ENCODE data around the gene RAD51B.

The RAD51B gene

DNA sequence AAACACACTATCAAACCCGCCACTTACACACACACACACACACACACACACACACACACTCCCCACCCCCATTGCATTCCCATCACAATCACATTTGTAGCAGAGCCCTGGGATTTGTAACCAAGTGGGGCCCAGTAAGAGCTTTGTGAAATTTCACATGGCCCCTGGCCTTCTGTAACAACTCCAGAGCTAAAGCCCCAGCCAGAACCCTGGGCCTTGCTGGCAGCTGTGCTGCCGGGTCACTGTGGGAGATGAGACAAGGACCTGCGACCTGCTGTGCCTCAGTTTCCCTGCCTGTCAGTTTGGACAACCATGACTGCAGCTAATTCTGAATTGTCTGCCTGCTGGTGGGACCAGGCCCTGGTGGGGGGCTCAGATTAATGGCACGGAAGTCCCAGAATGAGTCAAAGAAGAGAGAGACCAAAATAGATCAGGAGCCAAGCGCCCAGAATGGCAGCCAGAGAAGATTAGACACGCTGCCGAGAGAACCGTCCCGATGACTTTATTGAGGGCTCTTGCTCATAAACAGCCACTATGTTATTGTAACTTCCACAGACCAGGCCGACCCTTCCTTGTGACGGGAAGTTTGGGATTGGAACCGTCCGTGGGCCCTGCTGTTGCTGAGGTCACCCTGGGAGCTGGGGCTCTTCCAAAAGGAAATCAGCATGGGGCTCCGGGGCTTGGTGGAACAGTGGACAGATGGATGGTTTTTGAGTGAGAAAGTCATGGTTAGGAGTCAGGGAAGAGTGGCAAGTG lies 850.2 kb downstream of the RAD51B start:
- DNase-seq, result no peak

DNA sequence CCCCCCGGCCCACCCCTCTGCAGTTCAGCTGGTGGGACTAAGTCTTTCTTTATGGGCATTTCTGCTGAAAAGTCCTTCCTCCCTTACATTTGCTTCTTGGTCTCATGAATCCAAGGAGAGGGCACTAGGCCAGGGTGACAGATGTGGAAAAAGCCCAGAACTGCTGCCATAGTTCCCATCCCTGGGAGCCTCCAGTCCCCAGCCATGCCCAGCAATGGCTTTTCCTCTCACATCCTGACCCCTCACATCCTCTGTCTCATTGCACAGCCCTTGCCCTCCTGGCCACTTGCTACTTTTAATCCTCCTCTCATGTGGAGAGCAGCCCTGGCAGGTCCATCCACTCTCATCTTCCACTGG lies 850.8 kb downstream of the RAD51B start:
- no peak for DNase-seq

DNA sequence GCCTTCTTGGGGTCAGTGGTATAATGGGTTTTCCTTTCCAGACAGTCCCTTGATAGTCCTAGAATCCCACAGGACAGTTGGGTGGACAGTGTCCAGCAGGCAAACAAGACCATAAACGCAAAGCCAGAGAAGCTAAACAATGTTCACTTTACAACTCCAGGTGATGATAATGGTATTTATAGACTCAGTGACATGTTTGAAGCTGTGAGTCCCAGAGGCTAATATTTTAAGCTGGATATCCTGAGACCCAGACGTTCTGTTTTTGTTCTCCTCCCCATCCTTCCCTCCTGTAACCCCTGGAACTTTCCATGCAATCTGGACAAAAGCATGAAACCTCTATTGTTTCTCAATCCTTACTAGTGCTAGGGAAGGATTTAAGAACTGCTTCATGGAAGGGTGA lies 852.3 kb downstream of the RAD51B start:
- DNase-seq, result no peak

DNA sequence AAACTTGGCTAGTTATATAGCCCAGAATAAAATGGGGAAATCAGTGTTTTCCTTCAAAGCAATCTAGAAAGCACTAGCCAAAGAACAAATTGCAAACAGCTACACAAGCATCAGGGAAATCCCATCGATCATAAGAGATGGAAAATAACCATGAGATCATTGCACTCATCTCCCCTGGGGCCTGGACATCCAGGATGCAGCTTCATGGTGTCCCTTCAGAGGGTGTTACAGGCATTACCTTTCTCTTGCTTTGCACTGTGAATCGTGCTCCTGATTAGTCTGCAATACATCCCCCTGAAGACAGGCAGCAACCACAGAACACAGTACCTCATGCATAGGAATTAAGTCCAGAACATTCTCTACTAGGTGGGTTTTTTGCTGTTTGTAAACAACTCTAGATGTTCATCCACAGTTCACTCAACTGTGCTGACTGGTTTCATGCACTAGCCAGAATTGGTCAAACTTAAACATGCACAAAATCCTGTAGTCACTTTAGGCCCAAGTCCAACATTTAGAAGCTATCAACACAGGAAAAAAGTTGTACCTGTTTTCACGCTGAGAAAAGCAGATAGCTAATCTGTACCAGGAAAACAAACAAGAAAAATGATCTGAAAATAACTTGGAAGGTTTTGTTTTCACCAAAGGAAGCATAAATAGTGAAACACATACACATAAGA lies 853.2 kb downstream of the RAD51B start:
- DNase-seq, result no peak

DNA sequence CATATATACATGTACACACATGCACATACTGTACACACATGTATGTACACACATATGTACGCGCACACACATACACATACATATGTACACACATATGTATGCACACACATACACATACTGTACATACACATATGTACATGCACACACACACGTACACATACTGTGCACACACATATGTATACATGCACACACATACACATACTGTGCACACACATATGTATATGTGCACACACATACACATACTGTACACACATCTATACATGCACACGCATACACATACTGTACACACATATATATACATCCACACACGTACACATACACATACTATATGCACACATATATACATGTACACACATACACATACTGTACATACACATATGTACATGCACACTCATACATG lies 853.9 kb downstream of the RAD51B start:
- no peak for DNase-seq

DNA sequence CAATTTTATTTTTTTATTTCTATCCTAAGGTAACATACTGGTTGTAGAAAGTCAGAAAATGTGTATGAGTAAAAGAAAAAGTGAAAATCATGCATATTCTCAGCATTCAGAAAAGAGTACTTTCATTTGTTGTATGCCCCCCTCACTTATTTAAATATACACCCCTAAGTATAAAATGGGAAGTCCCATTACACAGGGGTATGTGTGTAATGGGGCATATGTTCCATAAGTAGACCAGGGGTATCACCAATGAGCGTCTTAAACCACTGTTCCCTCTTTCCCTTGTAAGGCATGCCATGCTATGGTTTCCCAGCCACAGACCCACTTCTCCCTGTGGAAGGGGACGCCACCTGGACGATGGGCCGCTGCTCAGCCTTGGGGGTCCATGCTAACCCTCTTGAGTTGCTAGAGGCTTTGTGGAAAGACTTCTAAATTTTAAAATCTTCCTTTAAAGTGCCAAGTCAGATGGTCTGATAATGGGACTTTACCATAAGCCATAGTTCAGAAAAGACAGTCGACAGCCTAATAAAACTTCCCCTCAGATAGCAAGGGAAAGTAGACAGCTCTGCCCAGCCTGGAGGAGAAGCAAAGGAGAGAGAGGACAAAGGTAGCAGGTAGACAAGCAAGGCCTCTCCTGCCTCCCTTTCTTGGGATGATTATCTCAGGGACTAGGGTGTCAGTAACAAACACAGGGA lies 855.1 kb downstream of the RAD51B start:
- DNase-seq, result no peak

DNA sequence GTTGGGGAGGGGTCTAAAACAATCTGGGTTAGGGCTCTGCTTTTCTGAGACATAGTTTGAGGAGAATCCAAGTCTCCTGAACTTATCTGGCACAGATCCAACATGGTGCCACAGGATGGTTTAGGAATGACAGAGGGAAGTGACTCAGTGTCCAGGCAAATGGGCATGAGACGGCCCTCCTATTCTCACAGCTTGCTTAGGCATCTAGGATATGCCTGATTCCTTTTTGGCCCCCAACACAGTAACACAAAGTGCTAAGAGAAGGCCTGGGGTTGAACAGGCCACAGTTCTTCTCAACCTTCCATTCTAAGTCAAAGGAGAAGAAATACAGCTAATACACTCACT lies 855.6 kb downstream of the RAD51B start:
- DNase-seq, result no peak

DNA sequence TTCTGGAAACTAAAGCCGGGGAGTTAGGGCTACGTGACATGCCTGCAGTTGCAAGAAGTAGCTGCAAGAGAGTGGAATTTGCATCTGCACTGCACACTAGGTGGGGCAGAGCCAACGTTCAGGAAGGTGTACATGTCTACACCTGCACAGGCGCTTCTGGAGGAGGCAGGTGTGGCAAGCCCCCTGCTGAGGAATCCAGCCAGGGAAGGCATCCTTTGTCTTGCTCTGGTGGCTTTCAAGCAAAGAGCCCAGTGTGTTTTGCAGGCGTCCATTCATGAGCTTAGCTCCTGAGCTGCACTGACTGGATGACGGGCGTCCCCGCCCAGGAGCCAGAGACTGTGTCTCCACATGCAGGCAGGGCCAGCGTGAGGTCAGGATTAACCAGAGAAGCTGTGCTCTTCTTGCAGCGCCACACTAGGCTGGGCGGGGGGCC lies 856.9 kb downstream of the RAD51B start:
- no peak for DNase-seq

DNA sequence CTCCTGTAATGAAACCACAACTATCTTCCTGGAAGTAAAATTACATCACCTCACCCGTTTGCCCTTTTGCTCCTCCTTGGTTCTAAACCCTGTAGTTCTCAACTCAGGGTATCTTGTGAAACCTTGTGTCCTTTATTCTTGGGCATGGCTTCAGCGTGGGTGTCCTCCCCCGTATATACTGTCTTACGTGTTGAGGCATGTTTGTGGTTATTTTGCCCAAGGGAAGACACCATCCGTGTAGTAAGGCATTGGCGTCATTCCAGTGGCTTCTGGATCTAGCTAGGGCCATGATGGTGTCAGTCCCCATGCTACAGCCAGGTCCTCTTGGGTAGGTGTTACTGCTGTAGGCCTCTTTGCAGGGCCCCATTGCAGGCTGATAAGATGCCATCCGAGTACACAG lies 857.9 kb downstream of the RAD51B start:
- no peak for DNase-seq

DNA sequence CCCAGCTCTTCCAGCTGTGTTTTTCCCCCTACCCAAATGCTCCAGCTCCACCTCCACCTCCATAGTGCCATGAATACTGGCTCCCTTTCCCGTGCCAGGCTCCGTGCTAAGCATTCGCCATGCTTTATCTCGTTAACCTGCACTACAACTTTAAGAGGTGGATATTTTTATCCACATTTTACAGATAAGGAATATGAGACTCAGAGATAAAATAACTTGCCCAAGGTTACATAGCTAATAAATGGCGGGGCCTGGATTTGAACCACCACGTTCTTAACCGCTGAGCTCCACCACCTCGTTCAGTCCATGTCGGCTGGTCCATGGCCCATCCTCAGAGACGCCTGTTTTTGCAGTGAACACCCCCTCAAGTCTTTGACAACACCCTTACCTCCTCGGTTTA lies 858.3 kb downstream of the RAD51B start:
- DNase-seq, result no peak

DNA sequence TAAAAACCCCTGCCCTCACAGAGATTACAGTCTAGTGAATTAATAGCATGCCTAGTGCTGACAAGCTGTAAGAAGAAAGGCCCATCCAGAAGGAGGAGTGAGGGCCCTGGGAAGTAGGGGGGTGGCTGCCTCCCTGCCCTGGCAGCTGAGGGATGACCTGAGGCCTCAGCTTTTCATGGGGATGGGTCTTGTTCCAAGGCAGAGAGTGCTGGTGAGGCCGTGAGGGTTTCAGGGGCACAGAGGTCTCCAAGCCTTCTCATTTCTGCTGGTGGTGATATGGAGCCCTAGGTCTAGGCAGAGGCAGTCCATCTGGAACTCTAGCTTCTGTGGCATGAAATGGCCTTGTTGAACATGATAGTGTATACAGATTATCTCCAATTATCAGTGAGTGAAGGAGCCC lies 858.9 kb downstream of the RAD51B start:
- DNase-seq, result no peak

DNA sequence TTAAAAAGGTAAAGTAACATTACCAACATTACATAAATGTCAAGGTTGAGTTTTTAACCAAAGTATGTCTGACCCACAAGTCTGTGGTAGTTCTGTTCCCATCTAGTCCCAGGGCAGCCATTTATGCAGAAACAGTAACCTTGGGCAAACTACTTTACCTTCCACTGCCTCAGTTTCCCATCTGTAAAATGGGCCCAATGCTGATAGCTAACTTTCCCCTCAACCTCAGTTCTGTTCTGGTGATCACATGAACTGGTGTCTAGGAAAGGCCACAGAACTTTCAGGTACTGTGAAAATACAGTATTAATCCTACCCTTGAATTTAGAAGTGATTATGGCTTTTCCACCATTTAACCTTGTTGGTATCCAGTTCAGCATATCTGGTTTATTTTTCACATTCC lies 859.7 kb downstream of the RAD51B start:
- DNase-seq, result no peak

DNA sequence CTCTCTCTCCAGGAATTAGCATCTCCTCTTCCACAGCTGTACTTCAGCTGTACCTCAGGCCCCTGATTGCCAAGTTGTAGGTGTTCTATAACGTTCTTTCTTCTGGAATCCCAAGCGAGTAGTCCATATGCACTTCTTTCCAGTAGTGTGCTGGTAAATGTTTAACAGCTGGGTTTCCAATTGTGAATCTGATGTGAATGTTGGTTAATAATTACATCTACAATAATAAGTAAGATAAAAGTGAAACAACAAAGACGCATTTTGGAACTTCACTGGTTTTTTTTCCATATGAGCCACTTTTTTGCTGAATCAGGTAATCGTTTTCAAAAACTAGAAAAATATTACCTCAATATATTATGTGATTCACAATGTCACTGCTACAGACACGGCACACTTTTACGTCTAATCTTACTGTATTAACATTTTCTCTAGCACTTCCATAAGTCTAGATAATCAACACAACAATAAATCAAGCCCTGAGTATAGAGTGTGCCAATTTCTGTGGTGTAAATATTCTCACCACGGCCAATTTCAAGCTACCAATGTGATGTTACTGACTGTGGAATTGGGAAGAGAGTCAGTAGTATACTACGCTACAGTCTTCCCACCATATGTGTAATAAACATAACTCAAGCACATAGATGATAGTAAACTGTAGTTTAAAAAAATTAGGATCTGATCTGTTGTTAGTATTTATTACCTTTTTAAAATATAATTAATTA lies 860.3 kb downstream of the RAD51B start:
- DNase-seq, result no peak

DNA sequence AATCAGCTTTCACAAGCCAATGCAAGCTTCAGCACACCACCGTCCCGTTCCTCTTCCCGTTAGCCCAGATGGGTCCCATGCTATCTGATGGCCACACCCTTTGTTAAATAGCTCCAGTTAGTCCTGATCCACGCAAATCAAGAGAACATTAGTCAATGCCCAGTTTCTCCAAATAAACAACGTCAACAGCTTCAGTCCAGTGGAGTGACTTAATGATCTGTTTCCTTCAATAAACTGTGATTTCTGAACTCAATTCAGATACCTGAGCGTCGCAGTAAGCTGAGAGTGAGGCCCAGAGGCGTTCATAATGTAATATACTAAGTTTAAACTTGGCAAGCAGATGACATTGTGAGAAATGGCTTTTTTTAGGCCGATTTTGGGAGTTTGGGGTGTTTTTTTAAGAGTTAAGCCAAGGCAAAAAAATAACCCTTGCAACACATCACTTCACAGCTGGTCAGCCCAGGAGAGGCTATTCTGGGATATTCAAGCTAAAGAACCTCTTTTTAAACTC lies 861.0 kb downstream of the RAD51B start:
- no peak for DNase-seq

DNA sequence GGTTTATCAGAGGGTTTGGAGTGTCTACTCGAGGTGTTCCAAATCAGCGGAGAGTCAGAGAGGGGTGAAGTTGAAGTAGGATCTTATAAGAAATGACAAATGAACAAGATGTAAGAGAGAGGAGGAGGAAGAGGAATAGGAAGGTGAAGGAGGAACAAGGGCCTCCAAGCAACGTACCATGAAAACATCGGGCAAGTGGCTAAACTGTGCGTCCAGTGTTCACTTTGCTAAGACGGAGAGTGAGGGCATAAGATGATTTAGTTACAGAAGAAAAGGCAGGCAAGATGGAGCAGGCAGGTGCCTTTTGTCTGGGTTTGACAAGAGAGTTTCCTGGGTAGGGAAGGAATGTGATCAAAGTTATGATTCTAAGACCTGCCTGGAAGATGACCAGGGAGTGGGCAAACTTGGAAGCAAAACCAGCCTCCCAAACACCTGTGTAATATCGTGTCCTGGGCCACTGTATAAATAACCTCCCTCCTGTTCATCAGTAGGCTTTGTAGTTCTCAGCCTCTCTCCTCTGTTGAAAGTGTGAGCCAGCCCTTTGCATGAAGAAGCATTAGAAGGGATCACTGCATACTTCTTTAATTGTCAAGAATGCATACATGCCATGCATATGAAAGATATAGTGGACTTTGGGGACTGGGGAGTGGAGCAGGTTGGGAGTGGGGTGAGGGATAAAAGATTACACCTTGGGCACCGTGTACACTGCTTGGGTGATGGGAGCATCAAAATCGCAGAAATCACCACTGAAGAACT lies 861.9 kb downstream of the RAD51B start:
- DNase-seq, result no peak

DNA sequence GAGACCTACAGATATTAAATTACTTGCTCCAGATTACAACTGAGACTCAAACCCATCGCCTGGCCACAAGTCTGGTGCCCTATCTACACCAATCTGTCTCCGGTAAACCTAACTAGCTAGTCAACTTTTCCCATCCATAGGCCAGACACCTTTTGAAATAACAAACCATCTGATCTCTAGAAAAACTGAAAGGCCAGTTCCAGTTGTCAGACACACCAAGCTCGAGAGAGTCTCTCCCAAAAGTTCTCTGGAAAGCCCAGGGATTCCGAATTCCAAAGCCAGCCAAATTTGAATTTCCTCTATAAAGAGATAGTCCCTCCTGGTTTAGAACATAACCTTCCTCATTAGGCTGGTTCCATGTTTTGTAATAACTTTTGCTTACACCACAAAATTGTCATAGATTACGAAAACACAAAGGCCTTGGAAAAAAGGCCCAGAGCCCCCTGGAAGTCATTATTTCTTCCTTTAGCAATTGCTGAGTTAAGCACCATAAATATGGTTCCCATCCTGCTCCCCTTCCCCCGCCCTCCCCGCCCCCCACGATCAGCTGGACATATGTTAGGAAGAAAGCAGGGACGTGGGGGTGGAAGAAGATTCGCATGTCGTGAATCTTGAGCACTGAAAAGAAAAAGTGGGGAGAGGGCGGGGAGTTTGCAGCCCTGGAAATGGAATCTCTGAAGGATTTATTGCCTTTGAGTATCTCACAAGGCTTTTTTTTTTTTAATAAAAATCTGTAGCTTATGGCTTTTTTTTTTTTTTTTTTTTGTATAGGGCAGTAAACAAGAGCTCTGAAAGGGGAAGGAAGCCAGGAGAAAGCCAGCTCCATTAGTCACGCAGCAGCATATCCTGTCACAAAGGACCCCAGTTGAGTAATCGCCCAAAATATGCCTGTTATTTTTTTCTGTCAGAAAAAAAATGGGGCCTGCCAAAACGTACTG lies 862.9 kb downstream of the RAD51B start:
- peak; percentile 29 to 31 for DNase-seq

DNA sequence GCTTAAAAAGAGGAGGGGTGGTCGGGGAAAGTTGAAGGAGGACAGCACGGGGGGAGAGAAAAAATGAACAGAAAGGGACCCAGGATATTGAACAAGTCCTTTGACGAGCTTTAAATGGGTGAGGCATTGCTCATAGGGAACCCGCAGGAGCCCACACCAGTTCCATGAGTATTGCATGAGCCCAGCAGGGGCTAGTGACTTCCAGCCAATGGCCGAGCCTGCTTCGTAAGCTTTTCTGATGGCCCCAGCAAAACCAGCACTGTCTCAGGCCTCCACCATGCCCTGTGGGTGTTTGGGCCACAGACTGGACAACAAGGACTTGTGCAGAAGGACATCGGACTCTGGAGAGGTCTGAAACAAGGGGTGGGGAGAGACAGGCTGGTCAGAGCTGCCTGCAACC lies 863.7 kb downstream of the RAD51B start:
- no peak for DNase-seq

DNA sequence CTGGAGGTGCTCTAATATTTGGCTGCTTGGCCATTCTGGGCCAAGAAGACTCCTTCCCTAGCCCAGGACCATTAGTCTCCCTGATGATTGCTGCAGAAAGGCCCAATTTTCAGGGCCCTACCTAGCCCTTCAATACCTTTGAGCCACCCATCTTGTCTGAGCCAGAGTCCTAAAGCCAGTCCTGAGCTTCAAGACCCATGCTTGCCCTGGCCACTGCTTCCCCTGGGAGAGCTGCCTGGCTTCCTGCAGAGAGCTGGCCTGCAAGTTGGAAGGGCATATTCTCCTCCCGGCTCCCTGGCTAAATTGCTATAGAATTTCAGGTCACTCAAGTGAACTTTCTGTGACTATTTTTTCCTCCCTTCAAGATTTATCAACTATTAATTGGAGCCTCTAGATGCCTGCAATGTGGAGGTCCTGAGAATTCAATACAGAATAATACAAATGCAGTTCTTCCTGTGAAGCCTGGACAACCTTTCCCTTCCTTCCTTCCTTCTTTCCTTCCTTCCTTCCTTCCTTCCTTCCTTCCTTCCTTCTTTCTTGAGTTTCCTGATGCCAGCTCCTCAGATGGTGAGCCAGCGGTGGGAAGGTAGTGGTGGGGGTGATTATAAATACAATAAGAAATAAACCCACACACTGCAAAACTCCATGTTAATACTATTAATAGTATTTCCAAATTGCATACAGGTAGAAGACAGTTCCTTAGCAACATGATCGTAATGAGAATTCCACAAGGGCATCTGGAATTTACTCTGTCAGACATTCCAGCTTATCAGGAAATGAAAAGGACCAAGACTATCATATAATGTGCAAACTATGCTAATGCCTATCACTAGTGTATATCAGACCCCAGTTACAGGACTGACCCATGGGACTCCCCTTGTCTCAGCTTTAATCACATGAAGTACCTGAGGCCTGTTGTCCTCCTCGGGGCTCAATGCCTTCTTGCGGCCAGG lies 865.2 kb downstream of the RAD51B start:
- DNase-seq, result no peak

DNA sequence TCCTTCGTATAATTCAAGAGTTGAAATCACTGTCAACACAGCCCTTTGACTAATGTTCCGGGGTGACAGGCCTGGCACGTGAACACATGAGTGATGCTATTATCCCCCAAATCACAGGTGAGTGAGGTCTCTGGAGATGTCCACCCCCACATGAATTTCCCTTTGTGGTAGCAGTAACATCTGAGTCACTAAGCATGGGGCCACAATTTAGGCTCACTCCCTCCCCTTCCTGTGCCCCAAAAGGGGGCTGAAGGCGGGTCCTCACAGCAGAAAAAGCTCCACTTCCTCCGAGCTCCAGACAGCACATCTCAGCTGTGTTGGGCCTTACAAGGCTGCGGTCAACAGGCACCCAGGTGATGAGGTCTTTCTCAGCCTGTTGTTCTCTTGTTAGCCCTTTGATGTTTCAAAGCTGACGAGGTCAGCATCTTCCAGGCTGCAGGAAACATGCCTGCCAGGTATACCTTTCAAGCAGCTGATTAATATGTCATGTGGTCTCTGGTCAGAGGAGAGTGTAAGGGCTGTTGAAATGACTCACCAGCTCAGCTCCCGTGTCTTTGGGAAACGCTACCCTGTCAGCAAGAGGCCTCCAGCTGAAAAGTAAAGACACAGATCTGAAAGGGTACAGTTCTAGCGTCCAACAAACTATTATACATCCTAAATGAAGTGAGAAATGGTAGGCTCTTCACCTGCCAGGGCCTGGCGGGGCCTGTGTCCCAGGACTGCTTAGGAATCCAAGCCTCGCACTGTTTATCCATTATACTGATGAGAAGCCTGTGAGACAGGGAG lies 866.0 kb downstream of the RAD51B start:
- DNase-seq, result peak; percentile 63 to 67

DNA sequence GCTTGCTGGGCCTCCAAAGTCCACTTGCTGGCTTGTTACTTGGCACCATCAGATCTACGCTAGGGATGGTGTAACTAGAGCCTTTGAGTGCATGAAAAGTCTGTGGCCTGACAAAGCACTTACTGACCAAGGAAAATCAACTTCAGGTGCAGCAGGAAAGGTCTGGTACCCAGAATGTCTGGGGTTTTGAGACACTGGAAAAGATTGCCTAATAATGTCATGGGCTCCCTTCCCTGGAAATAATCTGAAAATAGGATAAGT lies 866.6 kb downstream of the RAD51B start:
- no peak for DNase-seq
